Jurkat, Clone E6-1 (cell line): ENCODE data around the gene FGA.
A peak's percentile ranks its signal among the peaks of the same experiment; 100 is the strongest.

Experiments
- DNase-seq: peaks from one replicate; pipeline ENCODE4 v3.0.0-alpha.2; 2011; ENCODE audit warnings: low read depth, low spot score
- H3K4me3 ChIP-seq: 2 replicates; pipeline ENCODE4 v1.5.1; 2011; ENCODE audit warnings: mild to moderate bottlenecking, low read length, control low read depth, moderate library complexity

The FGA gene

GRCh38 chr4:154585369-154586018 lies 5.0 kb downstream of the FGA start:
- H3K4me3 ChIP-seq: no peak overlapping the region
- no peak for DNase-seq

- no peak overlapping the region for H3K4me3 ChIP-seq
- DNase-seq: no peak
Observed at GRCh38 chr4:154584259-154584658, 6.3 kb downstream of the FGA start.

- no peak for DNase-seq
- H3K4me3 ChIP-seq: no peak overlapping the region
Observed at GRCh38 chr4:154583677-154584076, 6.9 kb downstream of the FGA start.

- DNase-seq: no peak
Observed at GRCh38 chr4:154583230-154583629, 7.3 kb downstream of the FGA start.

GRCh38 chr4:154582723-154583122 lies 7.8 kb downstream of the FGA start:
- H3K4me3 ChIP-seq: no peak overlapping the region
- no peak for DNase-seq

More at GRCh38 chr4:154583230-154583629, 7.3 kb downstream of the FGA start:
- no peak overlapping the region for H3K4me3 ChIP-seq

GRCh38 chr4:154579927-154580326 lies 10.6 kb downstream of the FGA start:
- no peak overlapping the region for H3K4me3 ChIP-seq
- DNase-seq: no peak

- no peak for DNase-seq
- H3K4me3 ChIP-seq: no peak overlapping the region
Observed at GRCh38 chr4:154578919-154579318, 11.6 kb downstream of the FGA start.

GRCh38 chr4:154577324-154577723 lies 13.2 kb downstream of the FGA start:
- DNase-seq: no peak
- no peak overlapping the region for H3K4me3 ChIP-seq

GRCh38 chr4:154574311-154574710 lies 16.2 kb downstream of the FGA start:
- no peak for DNase-seq
- H3K4me3 ChIP-seq: no peak overlapping the region

GRCh38 chr4:154573190-154573870 lies 17.2 kb downstream of the FGA start:
- no peak for DNase-seq
- no peak overlapping the region for H3K4me3 ChIP-seq

- no peak for DNase-seq
- no peak overlapping the region for H3K4me3 ChIP-seq
Observed at GRCh38 chr4:154569584-154569983, 21.0 kb downstream of the FGA start.

GRCh38 chr4:154569028-154569427 lies 21.5 kb downstream of the FGA start:
- no peak overlapping the region for H3K4me3 ChIP-seq
- DNase-seq: no peak

- H3K4me3 ChIP-seq: no peak overlapping the region
- no peak for DNase-seq
Observed at GRCh38 chr4:154566639-154567204, 23.8 kb downstream of the FGA start.

- DNase-seq: no peak
- no peak overlapping the region for H3K4me3 ChIP-seq
Observed at GRCh38 chr4:154565704-154566103, 24.8 kb downstream of the FGA start.

GRCh38 chr4:154564311-154564710 lies 26.2 kb downstream of the FGA start:
- no peak overlapping the region for H3K4me3 ChIP-seq
- no peak for DNase-seq

GRCh38 chr4:154562697-154563254 lies 27.8 kb downstream of the FGA start, which contains the start of gene FGB:
TSS of gene FGB (plus strand) at chr4:154563011. CDS start at chr4:154563019, 8 bp downstream.
- H3K4me3 ChIP-seq: no peak within 1 kb of the TSS
- DNase-seq: no peak

GRCh38 chr4:154560824-154561231 lies 29.7 kb downstream of the FGA start:
- DNase-seq: no peak
- no peak overlapping the region for H3K4me3 ChIP-seq

GRCh38 chr4:154560419-154560801 lies 30.1 kb downstream of the FGA start:
- no peak for DNase-seq
- H3K4me3 ChIP-seq: no peak overlapping the region

GRCh38 chr4:154559494-154560418 lies 30.8 kb downstream of the FGA start:
- DNase-seq: peak; percentile 35

More at GRCh38 chr4:154559494-154560418, 30.8 kb downstream of the FGA start:
- H3K4me3 ChIP-seq: no peak overlapping the region
